Rectal smooth muscle tissue (tissue), 1 donor: ENCODE results near the gene CARHSP1.
A peak's percentile ranks its signal among the peaks of the same experiment; 100 is the strongest.
"Not testable (repeated sequence)": the region's sequence is repeated elsewhere in the genome, so short reads cannot be mapped to it uniquely, and the experiment has no call there.

ENCODE experiments used
- H3K27ac ChIP-seq: one replicate; pipeline ENCODE4 v1.7.0; 2013; ENCODE audit warnings: low read depth, low read length, inconsistent platforms
- H3K27me3 ChIP-seq: one replicate; pipeline ENCODE4 v1.7.0; 2013; ENCODE audit warnings: low read length; ENCODE audit not compliant: control insufficient read depth, insufficient read depth
- H3K36me3 ChIP-seq: one replicate; pipeline ENCODE4 v1.7.0; 2013; ENCODE audit warnings: low read length; ENCODE audit not compliant: control insufficient read depth, insufficient read depth
- H3K4me1 ChIP-seq: one replicate; pipeline ENCODE4 v1.7.0; 2013; ENCODE audit warnings: low read length; ENCODE audit not compliant: control insufficient read depth, insufficient read depth
- H3K4me3 ChIP-seq: one replicate; pipeline ENCODE4 v1.7.0; 2013; ENCODE audit warnings: low read length
- H3K9ac ChIP-seq: one replicate; pipeline ENCODE4 v1.7.0; 2013; ENCODE audit warnings: low read length

Gene CARHSP1

GRCh38 chr16:8868416-8869211 is at the start of gene CARHSP1:
Gene CARHSP1 (minus strand): TSS chr16:8869006. CDS start chr16:8859328, 9,678 bp downstream.
- peak within 1 kb of the TSS; percentile 85 for H3K4me3 ChIP-seq
- peaks cover 12% of the 10 kb centered on the region for H3K4me1 ChIP-seq
- H3K27me3 ChIP-seq = no peaks in the 10 kb centered on the region
- H3K9ac ChIP-seq = peak within 1 kb of the TSS; percentile 8
- peak within 1 kb of the TSS; percentile 75 for H3K27ac ChIP-seq
- H3K36me3 ChIP-seq = no peaks in the 10 kb centered on the region

DNA sequence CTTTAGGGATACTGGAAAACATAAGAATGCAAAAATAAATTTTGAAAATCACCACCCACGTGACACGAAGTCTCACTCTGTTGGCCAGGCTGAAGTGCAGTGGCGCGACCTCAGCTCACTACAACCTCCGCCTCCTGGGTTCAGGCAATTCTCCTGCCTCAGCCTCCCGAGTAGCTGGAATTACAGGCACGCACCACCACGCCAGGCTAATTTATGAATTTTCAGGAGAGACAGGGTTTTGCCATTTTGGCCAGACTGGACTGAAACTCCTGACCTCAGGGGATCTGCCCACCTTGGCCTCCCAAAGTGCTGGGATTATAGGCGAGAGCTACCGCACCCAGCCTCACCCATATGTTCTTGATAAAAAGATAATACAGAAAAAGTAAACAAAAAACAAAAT is 48.5 kb upstream of the CARHSP1 start:
- H3K36me3 ChIP-seq = peaks cover 41% of the 10 kb centered on the region
- H3K27me3 ChIP-seq = not testable (repeated sequence)

DNA sequence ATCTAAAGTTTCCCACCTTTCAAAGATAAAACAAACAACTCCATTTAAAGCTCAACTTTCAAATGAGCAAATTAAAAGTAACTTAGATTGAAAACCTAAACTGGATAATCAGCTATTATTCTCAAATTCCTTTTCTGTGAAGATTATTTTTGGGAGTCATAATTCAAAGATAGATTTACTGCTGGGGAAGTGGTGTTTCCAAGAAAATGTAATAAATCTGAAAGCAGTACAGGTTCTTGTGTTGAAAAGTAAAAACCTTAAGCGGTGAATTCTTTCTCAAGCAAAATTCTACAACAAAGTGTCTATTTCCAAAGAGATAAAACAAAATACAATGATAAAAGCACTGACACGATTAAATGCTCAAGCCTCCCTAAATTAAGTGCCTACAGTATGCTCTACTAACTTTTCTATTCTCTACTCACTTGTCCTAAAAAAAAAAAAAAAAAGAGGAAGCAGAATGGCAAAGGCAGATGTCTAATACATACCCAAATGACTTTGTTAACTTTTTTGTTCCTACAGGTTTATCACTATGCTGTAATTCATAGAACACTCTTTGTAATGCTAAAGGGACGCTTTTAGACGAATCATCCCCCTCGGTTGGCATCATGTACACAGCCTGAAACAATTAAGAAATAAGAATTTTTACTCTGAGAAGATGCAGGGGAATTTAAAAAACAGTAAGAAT is 47.9 kb upstream of the CARHSP1 start:
- Histone ChIP-seq H3K9ac (no peak overlapping the region), H3K36me3 (peaks cover 42% of the 10 kb centered on the region), H3K4me1 (no peaks in the 10 kb centered on the region), H3K4me3 (no peak overlapping the region), H3K27ac (no peak overlapping the region), H3K27me3 (no peaks in the 10 kb centered on the region)

More for the DNA sequence above, 48.5 kb upstream of the CARHSP1 start:
- H3K4me3 ChIP-seq, H3K9ac ChIP-seq, H3K4me1 ChIP-seq, H3K27ac ChIP-seq: not testable (repeated sequence)

GRCh38 chr16:8915722-8916301 is 47.0 kb upstream of the CARHSP1 start:
- no peaks in the 10 kb centered on the region for H3K27me3 ChIP-seq
- no peak overlapping the region for H3K9ac ChIP-seq
- H3K4me1 ChIP-seq = no peaks in the 10 kb centered on the region
- peaks cover 42% of the 10 kb centered on the region for H3K36me3 ChIP-seq
- H3K4me3 ChIP-seq = no peak overlapping the region
- H3K27ac ChIP-seq = no peak overlapping the region

DNA sequence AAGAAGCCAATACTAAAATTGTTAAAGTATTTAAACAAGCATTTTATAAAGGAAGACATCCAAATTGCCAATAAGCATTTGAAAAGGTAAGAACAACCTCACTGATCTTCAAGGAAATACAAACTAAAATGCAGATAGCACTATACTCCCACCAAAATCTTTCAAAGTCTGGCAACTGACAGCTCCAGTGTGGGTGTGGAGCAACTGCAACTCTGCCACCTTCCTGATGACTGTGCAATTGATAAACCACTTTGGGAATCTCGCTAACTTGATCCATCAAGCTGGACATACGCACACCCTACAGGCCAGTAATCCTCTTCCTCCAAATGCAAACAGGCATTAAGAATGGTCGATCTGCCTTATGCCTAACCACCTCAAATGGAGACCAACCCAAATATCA is 45.3 kb upstream of the CARHSP1 start:
- H3K36me3 ChIP-seq = peaks cover 37% of the 10 kb centered on the region

DNA sequence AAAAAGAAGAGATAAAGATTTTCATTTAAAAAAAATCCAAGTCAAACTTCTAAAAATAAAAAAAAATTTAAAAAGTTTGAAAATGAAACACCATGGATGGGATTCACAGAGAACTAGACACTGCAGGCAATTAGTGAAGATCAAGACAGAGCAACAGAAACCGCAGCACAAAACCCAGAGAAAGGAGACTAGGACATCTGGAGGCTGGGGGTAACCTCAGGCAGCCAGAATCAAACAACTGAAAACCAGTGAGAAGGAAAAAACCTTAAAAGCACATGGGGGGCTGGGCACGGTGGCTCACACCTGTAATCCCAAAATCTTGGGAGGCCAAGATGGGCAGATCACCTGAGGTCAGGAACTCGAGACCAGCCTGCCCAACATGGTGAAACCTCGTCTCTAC is 44.0 kb upstream of the CARHSP1 start:
- no peaks in the 10 kb centered on the region for H3K4me1 ChIP-seq
- H3K4me3 ChIP-seq = no peak overlapping the region
- no peak overlapping the region for H3K27ac ChIP-seq
- peaks cover 37% of the 10 kb centered on the region for H3K36me3 ChIP-seq
- H3K9ac ChIP-seq = no peak overlapping the region
- H3K27me3 ChIP-seq = no peaks in the 10 kb centered on the region

More for the DNA sequence above, 45.3 kb upstream of the CARHSP1 start:
- Histone ChIP-seq H3K9ac (no peak overlapping the region), H3K4me1 (no peaks in the 10 kb centered on the region), H3K27me3 (no peaks in the 10 kb centered on the region), H3K27ac (no peak overlapping the region), H3K4me3 (no peak overlapping the region)

GRCh38 chr16:8910811-8911210 is 42.0 kb upstream of the CARHSP1 start:
- Histone ChIP-seq H3K27me3 (no peaks in the 10 kb centered on the region), H3K9ac (no peak overlapping the region), H3K4me3 (no peak overlapping the region), H3K4me1 (no peaks in the 10 kb centered on the region), H3K36me3 (peaks cover 37% of the 10 kb centered on the region), H3K27ac (no peak overlapping the region)

- Histone ChIP-seq H3K4me1 (no peaks in the 10 kb centered on the region), H3K4me3 (no peak overlapping the region), H3K27me3 (no peaks in the 10 kb centered on the region), H3K36me3 (peaks cover 37% of the 10 kb centered on the region), H3K27ac (no peak overlapping the region), H3K9ac (no peak overlapping the region)
These were observed 40.1 kb upstream of the CARHSP1 start for GRCh38 chr16:8908810-8909468.

GRCh38 chr16:8907096-8907495 is 38.3 kb upstream of the CARHSP1 start:
- Histone ChIP-seq H3K27me3 (no peaks in the 10 kb centered on the region), H3K9ac (no peak overlapping the region), H3K36me3 (peaks cover 49% of the 10 kb centered on the region), H3K27ac (no peak overlapping the region), H3K4me3 (no peak overlapping the region), H3K4me1 (no peaks in the 10 kb centered on the region)

- no peaks in the 10 kb centered on the region for H3K27me3 ChIP-seq
- H3K4me3 ChIP-seq = no peak overlapping the region
- no peaks in the 10 kb centered on the region for H3K4me1 ChIP-seq
- peaks cover 50% of the 10 kb centered on the region for H3K36me3 ChIP-seq
- no peak overlapping the region for H3K27ac ChIP-seq
- no peak overlapping the region for H3K9ac ChIP-seq
These were observed 37.2 kb upstream of the CARHSP1 start for GRCh38 chr16:8905795-8906591.

DNA sequence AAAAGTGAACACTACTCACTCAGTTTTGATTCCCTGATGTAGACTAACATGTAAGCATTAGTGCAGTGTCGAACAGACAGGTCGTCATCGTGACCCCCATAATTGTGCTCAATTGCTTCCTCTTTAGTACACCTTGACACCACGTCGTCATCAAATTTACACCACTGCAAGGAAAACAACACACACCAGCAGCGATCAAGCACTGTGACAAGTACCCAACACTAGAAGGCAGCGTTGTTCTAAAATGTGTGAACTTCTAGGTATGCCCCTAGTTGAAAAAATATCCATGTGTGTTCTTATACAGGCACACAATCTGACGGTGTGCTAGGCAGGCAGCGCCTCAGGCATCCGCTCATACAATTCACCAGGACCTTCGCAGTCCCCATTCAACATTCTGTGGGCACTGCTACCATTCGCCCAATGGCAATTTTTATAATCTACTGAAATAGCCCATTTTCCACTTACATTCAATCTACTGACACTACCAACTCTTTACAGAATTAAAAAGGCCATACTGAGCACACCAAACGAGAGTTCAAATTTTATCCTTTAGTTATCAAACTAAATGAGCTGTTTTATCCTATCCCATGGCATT is 36.5 kb upstream of the CARHSP1 start:
- peaks cover 51% of the 10 kb centered on the region for H3K36me3 ChIP-seq

More for the DNA sequence above, 36.5 kb upstream of the CARHSP1 start:
- no peak overlapping the region for H3K27ac ChIP-seq
- no peaks in the 10 kb centered on the region for H3K4me1 ChIP-seq
- no peak overlapping the region for H3K9ac ChIP-seq
- no peak overlapping the region for H3K4me3 ChIP-seq
- H3K27me3 ChIP-seq = no peaks in the 10 kb centered on the region
